ENCODE measurements around the gene FBXO36.

Gene FBXO36

GRCh38 chr2:230010501-230010900 lies 88.2 kb downstream of the FBXO36 start:
- TF ChIP-seq, protein P1, sequence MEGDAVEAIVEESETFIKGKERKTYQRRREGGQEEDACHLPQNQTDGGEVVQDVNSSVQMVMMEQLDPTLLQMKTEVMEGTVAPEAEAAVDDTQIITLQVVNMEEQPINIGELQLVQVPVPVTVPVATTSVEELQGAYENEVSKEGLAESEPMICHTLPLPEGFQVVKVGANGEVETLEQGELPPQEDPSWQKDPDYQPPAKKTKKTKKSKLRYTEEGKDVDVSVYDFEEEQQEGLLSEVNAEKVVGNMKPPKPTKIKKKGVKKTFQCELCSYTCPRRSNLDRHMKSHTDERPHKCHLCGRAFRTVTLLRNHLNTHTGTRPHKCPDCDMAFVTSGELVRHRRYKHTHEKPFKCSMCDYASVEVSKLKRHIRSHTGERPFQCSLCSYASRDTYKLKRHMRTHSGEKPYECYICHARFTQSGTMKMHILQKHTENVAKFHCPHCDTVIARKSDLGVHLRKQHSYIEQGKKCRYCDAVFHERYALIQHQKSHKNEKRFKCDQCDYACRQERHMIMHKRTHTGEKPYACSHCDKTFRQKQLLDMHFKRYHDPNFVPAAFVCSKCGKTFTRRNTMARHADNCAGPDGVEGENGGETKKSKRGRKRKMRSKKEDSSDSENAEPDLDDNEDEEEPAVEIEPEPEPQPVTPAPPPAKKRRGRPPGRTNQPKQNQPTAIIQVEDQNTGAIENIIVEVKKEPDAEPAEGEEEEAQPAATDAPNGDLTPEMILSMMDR (IDR thresholded peaks at IDR 0.05; ENCODE audit: control insufficient read depth, extremely low read depth, insufficient read depth): no peak
- no peak overlapping the region for H3K4me3 ChIP-seq (ENCODE audit: low read depth, low read length)
- DNase-seq (ENCODE audit: low read depth): no peak

- no peak for DNase-seq (ENCODE audit: low read depth)
- no peak overlapping the region for H3K4me3 ChIP-seq (ENCODE audit: low read depth, low read length)
- TF ChIP-seq, protein P1 (IDR thresholded peaks at IDR 0.05; ENCODE audit: control insufficient read depth, extremely low read depth, insufficient read depth): no peak
Measured at GRCh38 chr2:230011617-230012016, 89.3 kb downstream of the FBXO36 start.

DNA sequence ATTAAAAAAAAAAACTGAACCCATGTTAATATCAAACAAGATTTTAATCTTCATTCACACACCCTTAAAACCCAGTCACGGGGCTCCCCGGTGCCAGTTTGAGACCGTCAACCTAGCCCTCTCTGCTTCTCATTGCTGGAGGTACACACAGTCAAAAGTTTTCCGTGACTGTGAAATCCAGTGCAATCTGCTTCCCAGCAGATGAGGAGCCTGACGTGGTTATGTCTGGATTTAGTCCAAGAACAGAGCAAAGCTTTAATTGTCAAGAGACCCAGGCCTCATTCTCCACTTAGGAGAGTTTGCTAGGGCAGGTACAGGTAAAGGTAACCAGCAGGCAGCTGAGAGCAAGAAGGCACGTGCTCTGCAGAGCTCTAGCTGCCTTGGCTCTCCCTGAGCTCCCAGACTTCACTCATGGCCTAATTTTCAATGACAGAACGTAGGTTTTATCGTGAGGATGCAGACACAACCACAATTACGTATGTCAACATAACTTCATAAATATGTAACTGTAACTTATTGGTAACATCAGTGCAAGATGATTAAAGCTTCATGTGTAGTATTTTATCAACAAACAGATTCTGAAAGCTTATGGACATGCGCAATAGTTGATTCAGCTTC lies 90.1 kb downstream of the FBXO36 start:
- H3K4me3 ChIP-seq (ENCODE audit: low read depth, low read length): no peak overlapping the region
- TF ChIP-seq, protein P1 (IDR thresholded peaks at IDR 0.05; ENCODE audit: control insufficient read depth, extremely low read depth, insufficient read depth): no peak
- no peak for DNase-seq (ENCODE audit: low read depth)

DNA sequence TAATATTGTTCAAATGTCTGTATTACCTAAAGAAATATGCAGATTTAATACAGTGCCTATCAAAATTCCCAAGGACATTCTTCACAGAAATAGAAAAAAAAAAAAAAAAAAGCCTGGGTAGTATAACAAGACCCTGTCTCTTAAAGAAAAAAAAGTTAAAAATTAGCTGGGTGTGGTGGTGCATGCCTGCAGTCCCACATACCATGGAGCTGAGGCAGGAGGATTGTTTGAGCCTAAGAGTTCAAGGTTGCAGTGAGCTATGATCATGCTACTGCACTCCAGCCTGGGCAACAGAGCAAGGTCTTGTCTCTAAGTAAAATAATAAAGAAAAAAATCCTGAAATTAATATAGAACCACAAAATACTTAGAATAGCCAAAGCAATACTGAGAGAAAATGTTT lies 94.5 kb downstream of the FBXO36 start:
- TF ChIP-seq, protein P1 (IDR thresholded peaks at IDR 0.05; ENCODE audit: control insufficient read depth, extremely low read depth, insufficient read depth): no peak
- H3K4me3 ChIP-seq (ENCODE audit: low read depth, low read length): no peak overlapping the region
- no peak for DNase-seq (ENCODE audit: low read depth)

DNA sequence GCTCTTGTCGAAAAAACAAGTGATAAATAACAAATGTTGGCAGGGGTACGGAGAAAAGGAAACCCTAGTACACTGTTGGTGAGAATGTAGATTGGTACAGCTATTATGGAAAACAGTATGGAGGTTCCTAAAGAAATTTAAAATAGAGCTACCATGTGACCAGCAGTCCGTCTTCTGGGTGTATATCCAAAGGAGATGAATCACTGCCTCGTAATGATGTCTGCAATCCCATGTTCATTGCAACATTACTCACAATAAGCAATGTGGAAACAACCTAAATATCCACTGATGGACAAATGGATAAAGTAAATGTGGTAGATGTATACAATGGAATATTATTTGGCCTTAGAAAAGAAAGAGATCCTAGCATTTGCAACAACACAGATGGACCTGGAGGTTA lies 95.8 kb downstream of the FBXO36 start:
- DNase-seq (ENCODE audit: low read depth): no peak
- TF ChIP-seq, protein P1 (IDR thresholded peaks at IDR 0.05; ENCODE audit: control insufficient read depth, extremely low read depth, insufficient read depth): no peak
- no peak overlapping the region for H3K4me3 ChIP-seq (ENCODE audit: low read depth, low read length)

- no peak for DNase-seq (ENCODE audit: low read depth)
- H3K4me3 ChIP-seq (ENCODE audit: low read depth, low read length): no peak overlapping the region
- TF ChIP-seq, protein P1 (IDR thresholded peaks at IDR 0.05; ENCODE audit: control insufficient read depth, extremely low read depth, insufficient read depth): no peak
Measured at GRCh38 chr2:230019742-230020141, 97.4 kb downstream of the FBXO36 start.

DNA sequence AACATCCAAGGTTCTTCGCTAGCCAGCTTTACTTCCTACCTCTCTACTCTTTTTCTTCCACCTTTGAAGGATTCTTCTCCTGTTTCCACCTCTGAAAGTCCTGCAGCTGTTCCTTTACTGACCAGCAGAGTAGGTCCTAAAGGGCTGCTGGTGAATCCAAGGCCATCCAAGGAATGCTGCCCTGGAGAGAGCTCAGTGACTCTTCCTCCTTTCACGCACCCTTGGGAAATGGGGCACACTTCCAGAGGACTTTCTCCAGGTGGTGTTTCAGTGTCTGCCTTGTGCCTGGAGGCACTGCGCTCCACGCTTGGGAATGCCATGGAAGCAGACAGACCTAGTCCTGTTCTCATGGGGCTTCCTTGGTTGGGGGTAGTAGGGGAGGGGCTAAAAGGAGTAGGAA lies 101.0 kb downstream of the FBXO36 start:
- H3K4me3 ChIP-seq (ENCODE audit: low read depth, low read length): no peak overlapping the region
- TF ChIP-seq, protein P1 (IDR thresholded peaks at IDR 0.05; ENCODE audit: control insufficient read depth, extremely low read depth, insufficient read depth): no peak
- DNase-seq (ENCODE audit: low read depth): no peak

All from LNCaP clone FGC (cell line).